Right cardiac atrium (tissue), 5 donors: ENCODE results near the gene NRIP1. TPM values are rescaled to one million over a fixed set of nuclear protein-coding genes. Genes with fewer than 3 reads are reported as not detected.

ENCODE experiments used
- ATAC-seq, 2 donors: fragments of 200-7000 bp; cut with Tn5 transposase; one replicate each; pipeline versions ENCODE4 v1.8.0 to v1.9.1; 2020; ENCODE audit warnings: moderate library complexity in 2 of 2, mild to moderate bottlenecking in 1 of 2
- DNase-seq, 3 donors: peaks; one replicate each; pipeline ENCODE4 v3.0.0-alpha.2; 2020
- H3K27ac ChIP-seq: one replicate; pipeline ENCODE4 v1.5.1; 2013; ENCODE audit warnings: mild to moderate bottlenecking, low read length, control low read depth, moderate library complexity
- H3K27me3 ChIP-seq: one replicate; pipeline ENCODE4 v1.6.1; 2013; ENCODE audit not compliant: control insufficient read depth, insufficient read depth
- H3K4me1 ChIP-seq: one replicate; pipeline ENCODE4 v1.6.1; 2013; ENCODE audit warnings: low read length; ENCODE audit not compliant: control insufficient read depth, insufficient read depth
- H3K4me3 ChIP-seq: one replicate; pipeline ENCODE4 v1.5.1; 2013; ENCODE audit warnings: low read length, control low read depth
- H3K9me3 ChIP-seq: one replicate; pipeline ENCODE4 v1.6.1; 2013; ENCODE audit warnings: low read length; ENCODE audit not compliant: control insufficient read depth
- WGBS: extraction: QIAGEN DNeasy Blood & Tissue Kit; methylation state at CpG from one replicate; pipeline ENCODE4 v1.1.7; 2013; 5-methylcytosine and 5-hydroxymethylcytosine counted together
- intact Hi-C, 4 donors: fragments of 100-400 bp; cut with DNase I; formaldehyde crosslinking; loops; one replicate each; pipeline versions ENCODE4 v1.11.0 to v1.14.0; 2022 to 2023
- polyA plus RNA-seq: library from polyadenylated mRNA; stranded (reverse); fragments of 200-250 nt; gene quantifications from one replicate; pipeline ENCODE4 v1.2.3, GENCODE V29; 2013
- total RNA-seq, 4 donors: library from RNA; stranded (reverse); fragmentation: NEBNext Ultra II Directional; extraction: Animal tissue kit (Norgen Biotek cat#: 25700); gene quantifications; one replicate each; pipeline ENCODE4 v1.2.1, GENCODE V29; 2021
- donor health status: healthy with polysubstance abuse.
- donor health status: DM: no; HTN: yes; CAD: no.
- donor health status: DM: no; HTN: no; CAD: no.
- donor health status: DM: no; HTN: yes; CAD: no; lungs with severe emphysema.
- donor health status: DM: yes; HTN: yes; CAD: no.

The NRIP1 gene
- total and polyA plus RNA-seq, 5 donors, result 4.1 to 33.4 (median 20.0) TPM

DNA sequence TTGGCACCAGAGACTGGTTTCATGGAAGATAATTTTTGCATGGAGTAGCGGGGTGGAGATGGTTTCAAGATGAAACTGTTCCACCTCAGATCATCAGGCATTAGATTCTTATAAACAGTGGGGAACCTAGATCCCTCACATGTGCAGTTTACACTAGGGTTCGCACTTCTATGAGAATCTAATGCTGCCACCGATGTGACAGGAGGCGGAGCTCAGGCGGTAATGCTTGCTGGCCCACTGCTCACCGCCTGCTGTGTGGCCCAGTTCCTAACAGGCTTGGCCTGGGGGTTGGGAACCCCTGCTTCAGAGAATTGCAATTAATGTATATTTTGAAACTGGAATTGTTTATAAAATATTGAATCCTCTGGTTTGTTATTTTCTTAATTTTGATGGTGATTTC lies 92.1 kb downstream of the NRIP1 start:
- intact Hi-C loops, result loop anchor here in 1 of 4 donors (10.0 kb wide), 1 partner anchor 108 kb away; no protein-coding TSS in a partner anchor
- WGBS, result 97% methylated on average over 6 of the region's 6 CpGs
- ATAC-seq, result no peak
- DNase-seq, result no peak
- no peak overlapping the region for H3K4me3 ChIP-seq
- H3K4me1 ChIP-seq, result no peaks in the 10 kb centered on the region
- no peaks in the 10 kb centered on the region for H3K9me3 ChIP-seq
- no peaks in the 10 kb centered on the region for H3K27me3 ChIP-seq
- no peak overlapping the region for H3K27ac ChIP-seq

DNA sequence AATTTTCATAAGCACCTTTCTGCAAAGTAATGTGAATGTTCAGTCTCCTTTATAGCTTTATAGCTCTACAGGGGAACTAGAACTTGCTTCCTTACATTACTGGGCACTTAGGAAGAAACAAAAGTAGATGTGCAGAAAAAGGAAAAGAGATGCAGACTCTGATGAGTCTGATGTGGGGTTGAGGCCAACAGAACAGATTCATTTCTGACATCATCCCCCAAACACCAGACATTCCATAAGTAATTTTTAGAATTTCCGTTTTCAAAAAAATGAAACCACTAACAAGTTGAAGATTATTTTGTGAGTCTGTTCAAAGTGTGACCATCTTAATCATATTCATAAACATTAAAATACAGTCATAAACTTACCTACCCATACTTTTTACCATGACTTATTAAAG lies 96.0 kb downstream of the NRIP1 start:
- Histone ChIP-seq H3K4me1 (no peaks in the 10 kb centered on the region), H3K27me3 (no peaks in the 10 kb centered on the region), H3K27ac (no peak overlapping the region), H3K4me3 (no peak overlapping the region), H3K9me3 (no peaks in the 10 kb centered on the region)
- intact Hi-C loops, result no loop called here
- WGBS, result 68% methylated on average over 1 of the region's 1 CpG
- DNase-seq (no peak), ATAC-seq (no peak)

DNA sequence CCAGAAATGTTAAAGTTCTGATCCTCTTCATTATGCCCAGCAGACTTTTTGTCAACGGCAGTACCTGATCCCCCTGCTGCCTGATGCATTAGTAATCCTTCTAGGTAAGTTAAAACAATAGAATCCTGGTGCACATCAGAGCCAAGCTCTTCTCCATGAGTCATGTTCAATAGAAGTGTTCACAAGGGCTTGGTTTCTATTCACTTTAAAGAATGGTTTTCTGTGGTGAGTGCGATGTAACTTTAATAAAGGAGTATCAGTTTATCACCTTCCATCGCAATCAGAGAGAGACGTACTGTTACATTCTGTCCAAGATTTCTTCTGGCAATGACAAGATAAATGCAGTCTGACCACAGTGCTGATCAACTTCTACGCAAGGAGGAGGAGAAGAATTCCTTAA lies 96.8 kb downstream of the NRIP1 start:
- DNase-seq (no peak), ATAC-seq (no peak)
- no peaks in the 10 kb centered on the region for H3K9me3 ChIP-seq
- intact Hi-C loops, result no loop called here
- no peaks in the 10 kb centered on the region for H3K27me3 ChIP-seq
- 81% methylated on average over 5 of the region's 5 CpGs for WGBS
- no peak overlapping the region for H3K4me3 ChIP-seq
- H3K27ac ChIP-seq, result no peak overlapping the region
- H3K4me1 ChIP-seq, result no peaks in the 10 kb centered on the region

DNA sequence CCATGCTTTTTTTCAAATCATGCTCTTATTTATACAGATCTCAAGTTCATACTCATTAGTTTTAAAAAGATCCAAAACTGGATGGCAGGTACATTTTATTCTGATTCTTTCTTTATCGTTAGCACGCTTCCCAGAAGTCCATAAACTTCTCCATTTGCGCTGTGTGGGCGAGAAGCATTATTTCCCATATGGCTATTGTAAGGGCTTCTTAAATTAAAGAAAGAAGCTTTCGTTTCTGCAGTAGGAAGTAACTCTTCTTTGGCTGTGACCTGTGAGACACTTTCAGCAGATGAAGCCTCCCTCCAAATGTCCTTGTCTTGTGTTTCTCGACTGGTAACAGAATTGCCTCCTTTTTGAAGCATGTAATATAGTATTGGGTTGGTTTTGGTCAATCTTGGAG lies 100.2 kb downstream of the NRIP1 start:
- Histone ChIP-seq H3K27ac (no peak overlapping the region), H3K9me3 (no peaks in the 10 kb centered on the region), H3K4me1 (no peaks in the 10 kb centered on the region), H3K27me3 (no peaks in the 10 kb centered on the region), H3K4me3 (no peak overlapping the region)
- DNase-seq, result no peak
- ATAC-seq, result no peak
- 91% methylated on average over 6 of the region's 6 CpGs for WGBS
- intact Hi-C loops, result no loop called here

- ATAC-seq (no peak), DNase-seq (no peak)
- no peak overlapping the region for H3K4me3 ChIP-seq
- H3K27ac ChIP-seq, result no peak overlapping the region
- WGBS, result 79% methylated on average over 3 of the region's 3 CpGs
- intact Hi-C loops, result no loop called here
- no peaks in the 10 kb centered on the region for H3K4me1 ChIP-seq
- no peaks in the 10 kb centered on the region for H3K27me3 ChIP-seq
- H3K9me3 ChIP-seq, result no peaks in the 10 kb centered on the region
Measured at GRCh38 chr21:14962217-14962616, 102.6 kb downstream of the NRIP1 start.

DNA sequence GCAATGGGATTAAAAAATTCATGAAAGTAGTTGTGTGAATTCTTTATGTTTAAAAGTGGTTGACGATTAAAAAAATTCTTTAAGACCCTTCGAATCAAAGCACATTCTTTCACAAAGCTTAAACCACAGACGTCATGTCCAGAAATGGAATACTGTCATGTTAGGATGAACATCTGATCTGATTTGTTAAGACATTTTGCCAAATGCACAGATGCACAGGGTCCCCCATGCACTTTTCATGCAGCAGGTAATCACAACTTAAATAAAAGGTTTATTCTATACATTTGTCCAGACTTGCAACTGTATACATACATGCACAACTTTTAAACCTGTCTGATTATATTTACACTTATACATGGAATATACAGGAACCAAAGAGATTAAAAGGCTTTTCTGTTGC lies 103.3 kb downstream of the NRIP1 start:
- Histone ChIP-seq H3K4me3 (no peak overlapping the region), H3K27ac (no peak overlapping the region), H3K9me3 (no peaks in the 10 kb centered on the region), H3K27me3 (no peaks in the 10 kb centered on the region), H3K4me1 (no peaks in the 10 kb centered on the region)
- DNase-seq (no peak), ATAC-seq (no peak)
- 92% methylated on average over 3 of the region's 3 CpGs for WGBS
- intact Hi-C loops, result no loop called here

DNA sequence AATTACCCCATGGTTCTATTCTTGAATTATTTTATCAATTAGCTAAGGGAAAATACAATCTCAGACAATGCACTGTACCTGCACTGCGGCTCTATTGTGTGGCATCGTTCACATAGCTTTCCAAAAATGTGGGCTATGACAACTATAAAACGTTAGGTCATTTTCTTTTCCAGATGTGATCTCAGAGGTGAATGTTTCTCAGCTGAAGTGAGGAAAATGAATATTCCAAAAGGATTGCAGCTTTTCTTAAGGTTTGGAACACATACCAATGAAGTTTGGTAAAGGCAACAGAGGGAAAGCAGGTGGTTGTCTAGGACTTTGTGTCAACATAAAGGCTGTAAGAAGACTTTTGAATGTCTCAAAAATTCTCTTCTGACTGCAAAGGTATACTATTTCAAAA lies 105.5 kb downstream of the NRIP1 start:
- Histone ChIP-seq H3K4me1 (no peaks in the 10 kb centered on the region), H3K27me3 (no peaks in the 10 kb centered on the region), H3K9me3 (no peaks in the 10 kb centered on the region), H3K27ac (no peak overlapping the region), H3K4me3 (no peak overlapping the region)
- ATAC-seq (no peak), DNase-seq (no peak)
- 44% methylated on average over 3 of the region's 3 CpGs for WGBS
- intact Hi-C loops, result no loop called here

DNA sequence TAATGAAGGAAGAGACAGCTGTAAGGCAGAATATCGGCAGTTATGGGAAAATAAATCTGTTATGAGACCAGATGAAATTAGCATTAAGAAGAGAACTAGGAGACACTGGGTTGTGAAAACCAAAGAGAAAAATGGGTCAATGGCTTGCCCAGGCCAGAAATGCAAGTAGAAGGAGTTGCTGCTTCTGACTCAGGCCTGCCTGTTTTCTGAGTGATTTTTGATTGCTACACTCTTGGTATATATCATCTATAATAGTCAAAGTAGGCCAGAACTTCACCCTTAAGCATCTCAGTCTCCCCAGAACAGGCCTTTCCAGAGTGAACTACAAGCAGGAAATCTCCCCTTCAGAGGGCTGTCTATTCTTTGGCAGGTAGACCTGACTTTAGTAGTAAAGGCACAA lies 107.0 kb downstream of the NRIP1 start:
- ATAC-seq (no peak), DNase-seq (no peak)
- no peaks in the 10 kb centered on the region for H3K9me3 ChIP-seq
- WGBS, result 88% methylated on average over 1 of the region's 1 CpG
- H3K4me1 ChIP-seq, result no peaks in the 10 kb centered on the region
- H3K27me3 ChIP-seq, result no peaks in the 10 kb centered on the region
- H3K27ac ChIP-seq, result no peak overlapping the region
- intact Hi-C loops, result no loop called here
- no peak overlapping the region for H3K4me3 ChIP-seq

- H3K4me3 ChIP-seq, result no peak overlapping the region
- H3K27ac ChIP-seq, result no peak overlapping the region
- ATAC-seq (no peak), DNase-seq (no peak)
- no peaks in the 10 kb centered on the region for H3K27me3 ChIP-seq
- H3K9me3 ChIP-seq, result no peaks in the 10 kb centered on the region
- intact Hi-C loops, result no loop called here
- 41% methylated on average over 4 of the region's 4 CpGs for WGBS
- H3K4me1 ChIP-seq, result no peaks in the 10 kb centered on the region
Measured at GRCh38 chr21:14956807-14957206, 108.0 kb downstream of the NRIP1 start.

GRCh38 chr21:14955936-14956520 lies 108.8 kb downstream of the NRIP1 start:
- 69% methylated on average over 6 of the region's 6 CpGs for WGBS
- H3K27me3 ChIP-seq, result no peaks in the 10 kb centered on the region
- ATAC-seq, result no peak
- H3K27ac ChIP-seq, result no peak overlapping the region
- H3K9me3 ChIP-seq, result no peaks in the 10 kb centered on the region
- intact Hi-C loops, result no loop called here
- no peaks in the 10 kb centered on the region for H3K4me1 ChIP-seq
- no peak for DNase-seq
- H3K4me3 ChIP-seq, result no peak overlapping the region

DNA sequence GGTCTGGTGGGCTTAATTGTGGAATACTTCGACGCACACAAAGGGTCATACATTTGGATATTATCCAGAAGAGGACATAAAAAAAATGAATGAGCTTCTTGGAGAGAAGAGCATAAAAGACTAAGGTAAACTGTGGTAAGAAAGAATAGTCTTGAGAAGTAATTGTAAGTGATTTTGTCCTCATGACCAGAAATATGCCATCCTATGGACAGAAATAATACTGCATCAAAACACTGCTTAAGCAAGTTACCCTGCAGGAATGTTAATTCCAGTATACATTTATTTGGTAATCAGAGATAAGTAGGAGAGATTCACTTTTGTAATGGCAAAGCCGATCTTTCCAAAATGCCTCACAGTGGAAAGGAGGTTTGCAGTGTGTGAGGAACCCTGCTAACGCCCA lies 111.9 kb downstream of the NRIP1 start:
- Histone ChIP-seq H3K27ac (no peak overlapping the region), H3K9me3 (no peaks in the 10 kb centered on the region), H3K4me1 (no peaks in the 10 kb centered on the region), H3K27me3 (no peaks in the 10 kb centered on the region), H3K4me3 (no peak overlapping the region)
- ATAC-seq (no peak), DNase-seq (no peak)
- WGBS, result 94% methylated on average over 4 of the region's 4 CpGs
- intact Hi-C loops, result no loop called here

GRCh38 chr21:14949603-14950002 lies 115.2 kb downstream of the NRIP1 start:
- Histone ChIP-seq H3K4me3 (no peak overlapping the region), H3K27me3 (no peaks in the 10 kb centered on the region), H3K4me1 (no peaks in the 10 kb centered on the region), H3K27ac (no peak overlapping the region), H3K9me3 (no peaks in the 10 kb centered on the region)
- 86% methylated on average over 4 of the region's 4 CpGs for WGBS
- ATAC-seq, result no peak
- intact Hi-C loops, result no loop called here
- no peak for DNase-seq
